Urothelium cell line (cell line): Measurements from ENCODE around the gene TMEM245.
"Not testable (repeated sequence)": the region's sequence is repeated elsewhere in the genome, so short reads cannot be mapped to it uniquely, and the experiment has no call there.

ENCODE experiments used
- DNase-seq: peaks from one replicate; pipeline ENCODE4 v3.0.0; 2011; ENCODE audit warnings: low spot score, mixed read lengths
- FAIRE-seq: peaks from 2 replicates; lab custom pipeline; 2011; peaks lifted over from hg19 to GRCh38; lab: Jason Lieb, UNC

Gene TMEM245

GRCh38 chr9:109072133-109072692 lies 47.5 kb downstream of the TMEM245 start:
- no peak for FAIRE-seq
- no peak for DNase-seq

- FAIRE-seq, result no peak
- DNase-seq, result no peak
Observed at GRCh38 chr9:109068764-109069163, 51.0 kb downstream of the TMEM245 start.

GRCh38 chr9:109064963-109065702 lies 54.6 kb downstream of the TMEM245 start:
- DNase-seq (no peak), FAIRE-seq (no peak)

GRCh38 chr9:109063760-109064159 lies 56.0 kb downstream of the TMEM245 start:
- FAIRE-seq (no peak), DNase-seq (no peak)

GRCh38 chr9:109062543-109062942 lies 57.2 kb downstream of the TMEM245 start:
- no peak for DNase-seq
- FAIRE-seq, result no peak

- FAIRE-seq, result no peak
- DNase-seq, result no peak
Observed at GRCh38 chr9:109060191-109060590, 59.6 kb downstream of the TMEM245 start.

- not testable (repeated sequence) for FAIRE-seq, DNase-seq
Observed at GRCh38 chr9:109053121-109053520, 66.6 kb downstream of the TMEM245 start.

GRCh38 chr9:109052416-109052815 lies 67.3 kb downstream of the TMEM245 start:
- no peak for FAIRE-seq
- no peak for DNase-seq

GRCh38 chr9:109051733-109052132 lies 68.0 kb downstream of the TMEM245 start:
- DNase-seq (no peak), FAIRE-seq (no peak)

GRCh38 chr9:109050444-109050843 lies 69.3 kb downstream of the TMEM245 start:
- FAIRE-seq (no peak), DNase-seq (no peak)

- FAIRE-seq (no peak), DNase-seq (no peak)
Observed at GRCh38 chr9:109048822-109049221, 70.9 kb downstream of the TMEM245 start.

GRCh38 chr9:109047259-109047658 lies 72.5 kb downstream of the TMEM245 start:
- no peak for FAIRE-seq
- no peak for DNase-seq

- FAIRE-seq (no peak), DNase-seq (no peak)
Observed at GRCh38 chr9:109046346-109046745, 73.4 kb downstream of the TMEM245 start.

GRCh38 chr9:109043578-109043977 lies 76.2 kb downstream of the TMEM245 start:
- no peak for DNase-seq
- no peak for FAIRE-seq

- DNase-seq (no peak), FAIRE-seq (no peak)
Observed at GRCh38 chr9:109040571-109040970, 79.2 kb downstream of the TMEM245 start.

GRCh38 chr9:109039539-109039938 lies 80.2 kb downstream of the TMEM245 start:
- FAIRE-seq (no peak), DNase-seq (peak; percentile 24)

- DNase-seq (no peak), FAIRE-seq (no peak)
Observed at GRCh38 chr9:109037946-109038715, 81.6 kb downstream of the TMEM245 start.

- FAIRE-seq (no peak), DNase-seq (no peak)
Observed at GRCh38 chr9:109036744-109037680, 82.7 kb downstream of the TMEM245 start.

GRCh38 chr9:109035684-109036423 lies 83.9 kb downstream of the TMEM245 start:
- FAIRE-seq (no peak), DNase-seq (peak; percentile 74)
